SH-SY5Y (cell line): Measurements from ENCODE around the gene YRDC.

Source experiments
- GATA2 ChIP-seq: IDR thresholded peaks from 2 replicates; pipeline ENCODE4 v1.6.1; 2011; ENCODE audit warnings: mild to moderate bottlenecking, low read depth, low read length
- GATA3 ChIP-seq: IDR thresholded peaks from 2 replicates; pipeline ENCODE4 v1.6.1; 2011; ENCODE audit warnings: low read depth, mild to moderate bottlenecking, low read length, moderate library complexity

GRCh38 chr1:37764414-37764825 is 43.6 kb downstream of the YRDC start:
- TF ChIP-seq GATA2 (no peak), GATA3 (no peak)
